T follicular helper cell (primary cell): ENCODE data around the gene SF3B4.

Experiments used
- DNase-seq: peaks from one replicate; pipeline ENCODE4 v3.0.0-alpha.2; 2020; ENCODE audit warnings: low read depth

Gene SF3B4

GRCh38 chr1:149933208-149933607 lies 5.6 kb upstream of the SF3B4 start:
- DNase-seq, result no peak

DNA sequence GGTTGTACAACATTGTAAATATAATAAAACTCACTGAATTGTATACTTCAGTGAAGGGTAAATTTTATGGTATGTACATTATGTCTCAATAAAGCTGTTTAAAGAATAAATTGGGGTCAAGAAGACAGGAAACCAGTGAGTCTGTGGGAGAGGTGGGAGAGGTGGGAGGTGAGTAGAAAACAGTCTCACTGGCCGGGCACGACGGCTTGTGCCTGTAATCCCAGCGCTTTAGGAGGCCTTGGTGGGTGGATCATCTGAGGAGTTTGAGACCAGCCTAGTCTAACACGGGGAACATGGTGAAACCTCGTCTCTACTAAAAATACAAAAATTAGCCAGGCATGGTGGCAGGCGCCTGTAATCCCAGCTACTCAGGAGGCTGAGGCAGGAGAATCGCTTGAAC lies 4.9 kb upstream of the SF3B4 start:
- no peak for DNase-seq

DNA sequence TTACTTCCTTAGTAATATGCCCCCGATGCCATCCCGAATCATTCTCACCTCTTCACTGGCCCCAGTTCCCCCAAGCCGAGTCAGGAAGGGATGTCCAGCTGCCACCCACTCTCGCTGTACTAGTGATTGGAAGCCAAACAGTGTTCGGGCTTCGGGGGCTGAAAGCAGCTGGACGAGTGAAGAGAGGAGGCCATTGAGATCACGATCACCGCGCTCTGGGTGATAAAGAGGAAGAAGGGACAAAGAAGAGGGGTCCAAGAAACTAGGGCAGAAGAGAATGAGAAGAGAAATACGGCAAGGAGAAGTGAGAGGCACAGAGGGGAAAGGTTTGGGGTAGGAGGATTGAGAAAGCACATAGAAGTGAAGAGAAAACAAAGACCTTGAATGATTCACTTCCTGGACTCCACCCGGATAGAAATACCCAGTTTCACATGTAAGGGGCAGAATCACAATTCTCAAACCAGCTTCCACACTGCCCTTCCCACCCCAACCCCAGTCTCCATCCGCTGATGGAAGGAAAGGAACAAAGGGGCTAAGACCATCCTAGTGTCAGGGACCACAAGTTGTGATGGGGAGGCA lies 3.7 kb upstream of the SF3B4 start:
- DNase-seq, result no peak

DNA sequence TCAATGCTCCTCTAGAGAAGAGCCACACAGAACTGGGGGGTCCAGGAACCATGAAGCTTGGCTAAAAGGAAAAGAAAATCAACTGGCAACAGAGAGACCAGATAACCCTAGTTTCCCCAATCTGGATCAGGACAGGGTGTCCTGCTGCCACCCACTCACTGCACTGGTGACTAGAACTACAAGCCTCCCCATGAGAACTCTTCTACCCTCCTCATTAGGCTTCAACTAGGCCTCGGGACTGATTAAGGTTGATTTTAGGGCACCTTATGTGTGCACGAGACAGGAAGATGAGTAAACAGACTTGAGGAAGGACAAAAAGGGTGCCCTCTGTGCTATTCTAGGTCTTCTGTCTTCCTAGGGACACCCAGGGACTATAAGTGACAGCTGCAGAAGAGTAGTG lies 2.3 kb upstream of the SF3B4 start:
- DNase-seq, result no peak

DNA sequence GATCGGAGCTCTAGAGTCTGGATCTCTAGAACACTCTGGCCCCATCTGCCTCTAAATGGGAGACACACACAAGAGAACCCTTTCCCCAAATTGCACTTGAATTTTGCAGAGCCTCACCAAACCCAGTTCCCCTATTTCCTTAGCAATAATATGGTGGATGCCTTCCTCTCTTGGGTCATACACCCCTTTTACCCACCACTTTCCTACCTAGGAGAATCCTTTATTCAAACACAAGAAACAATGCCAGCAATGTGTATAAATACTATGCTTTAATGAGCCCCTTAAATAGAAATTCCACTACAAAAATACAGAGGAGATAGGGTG lies 760 bp upstream of the SF3B4 start:
- DNase-seq, result no peak

DNA sequence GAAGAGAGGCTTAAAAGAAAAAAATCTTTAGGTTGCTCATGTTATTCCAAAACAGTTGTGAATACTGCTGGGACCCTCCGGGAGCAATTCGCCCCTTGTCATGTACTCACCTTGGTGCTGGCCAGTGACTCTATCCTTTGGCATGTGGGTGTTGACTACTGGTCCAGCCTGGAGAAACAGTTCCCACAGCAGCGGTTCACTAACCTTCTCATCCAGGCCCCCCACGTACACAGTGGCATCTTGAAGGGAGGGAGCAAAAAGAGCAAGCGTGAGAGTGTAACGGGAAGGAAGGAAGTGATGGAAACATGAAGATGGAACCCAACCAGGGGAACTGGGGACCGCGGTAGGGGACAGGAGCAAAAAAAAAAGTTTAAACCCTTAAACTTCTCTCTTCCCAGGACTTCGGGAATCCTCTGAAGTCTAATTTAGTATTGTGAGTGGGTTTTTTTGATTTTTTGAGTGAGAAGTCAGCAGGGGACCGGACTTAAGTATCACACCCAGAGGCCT lies 494 bp downstream of the SF3B4 start:
- DNase-seq, result no peak

- DNase-seq, result no peak
Observed at GRCh38 chr1:149926296-149926695, 1.3 kb downstream of the SF3B4 start.

DNA sequence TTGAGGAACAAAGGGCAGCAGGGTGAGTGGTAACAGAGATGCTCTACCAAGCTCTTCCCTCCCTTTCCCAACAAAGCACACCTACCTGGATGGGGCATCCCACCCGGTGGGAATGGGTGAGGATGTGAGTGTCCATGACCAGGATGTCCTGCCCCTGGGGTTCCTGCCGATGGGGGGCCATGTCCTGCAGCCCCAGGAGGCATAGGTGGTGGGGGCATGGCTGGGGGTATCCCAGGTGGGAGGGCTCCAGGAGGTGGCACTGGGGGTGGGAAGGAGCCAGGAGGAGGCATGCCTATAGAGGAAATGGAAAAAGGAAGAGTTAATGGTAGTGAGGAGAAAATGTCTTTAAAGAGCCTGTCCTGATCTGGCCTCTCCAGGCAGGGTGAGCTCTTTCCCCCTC lies 1.9 kb downstream of the SF3B4 start:
- DNase-seq, result no peak

DNA sequence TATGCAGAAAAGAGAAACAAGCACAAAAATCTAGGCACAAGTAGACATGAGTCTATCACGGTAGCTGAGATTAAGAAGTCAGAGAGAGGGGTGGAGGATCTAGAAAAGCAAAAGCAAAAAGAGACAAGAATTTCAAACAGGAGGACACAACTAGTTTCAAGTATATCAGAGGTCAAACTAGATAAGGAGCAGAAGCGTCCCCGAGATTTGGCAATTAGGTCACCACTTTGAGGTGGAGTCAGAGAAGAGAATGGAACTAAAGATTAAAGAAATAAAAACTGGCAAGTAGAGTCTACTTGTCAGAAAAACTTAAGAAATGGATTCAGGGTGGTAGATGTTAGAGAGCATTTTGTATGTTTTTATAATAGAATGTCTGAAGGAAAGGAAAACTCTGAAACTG lies 2.3 kb downstream of the SF3B4 start:
- DNase-seq, result no peak

GRCh38 chr1:149923626-149924025 lies 4.0 kb downstream of the SF3B4 start:
- no peak for DNase-seq

- peak; percentile 36 for DNase-seq
Observed at GRCh38 chr1:149917571-149918144, 9.9 kb downstream of the SF3B4 start, which contains the start of gene SV2A. Gene SV2A, minus strand, starts transcription at chr1:149917844. Its CDS starts 4,004 bp downstream, at chr1:149913840.

DNA sequence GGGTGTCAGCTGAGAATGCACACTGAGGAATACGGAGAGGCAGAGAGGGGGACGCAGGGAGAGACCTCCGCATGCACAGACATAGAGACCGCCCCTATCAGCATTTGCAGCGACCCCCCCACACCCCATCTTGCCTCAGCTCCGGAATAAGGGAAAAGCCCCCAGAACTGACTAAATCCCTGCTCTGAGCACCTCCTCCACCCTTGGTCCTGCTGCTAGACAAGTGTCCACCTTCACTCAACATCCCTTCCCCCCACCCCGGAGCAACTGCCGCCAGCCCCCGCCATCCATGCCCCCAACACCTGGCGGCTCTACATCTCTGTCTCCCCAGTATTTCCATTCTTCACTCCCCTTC lies 10.7 kb downstream of the SF3B4 start:
- DNase-seq, result no peak

- DNase-seq, result no peak
Observed at GRCh38 chr1:149916193-149916897, 11.3 kb downstream of the SF3B4 start.

DNA sequence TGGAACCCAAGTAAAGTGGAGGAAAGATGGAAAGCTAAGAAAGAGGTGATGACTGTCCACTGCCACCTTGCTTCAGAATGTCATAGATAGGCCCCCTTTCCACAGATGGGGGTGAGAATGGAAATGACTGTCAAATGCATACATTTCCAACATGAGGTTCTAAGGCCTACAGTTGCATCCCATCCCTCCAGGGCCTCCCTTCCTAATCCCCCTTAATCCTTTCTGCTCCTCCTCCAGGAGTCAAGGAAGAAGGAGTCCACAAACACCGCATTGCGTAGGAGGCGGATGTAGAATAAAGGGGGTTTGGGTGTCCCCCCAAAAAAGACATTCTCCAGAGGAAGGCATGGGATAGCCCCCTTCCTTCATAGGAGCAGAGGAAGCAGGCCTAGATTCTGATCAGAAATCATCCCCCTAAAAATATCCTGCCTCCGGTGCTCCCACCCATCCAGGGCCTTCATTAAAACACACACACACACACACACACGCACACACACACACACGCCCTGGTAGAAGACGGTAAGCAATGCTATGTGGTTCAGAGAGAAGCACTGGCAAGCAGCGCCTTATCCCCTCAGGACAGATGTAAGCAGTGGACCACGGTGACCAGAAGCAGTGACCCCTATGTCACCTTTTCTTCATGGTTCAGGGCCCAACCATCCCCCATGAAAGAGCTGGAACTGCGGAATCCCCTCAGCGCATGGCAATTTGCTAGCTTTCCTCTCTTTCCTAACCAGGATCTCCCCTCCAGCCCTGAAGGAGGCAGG lies 12.0 kb downstream of the SF3B4 start:
- no peak for DNase-seq

DNA sequence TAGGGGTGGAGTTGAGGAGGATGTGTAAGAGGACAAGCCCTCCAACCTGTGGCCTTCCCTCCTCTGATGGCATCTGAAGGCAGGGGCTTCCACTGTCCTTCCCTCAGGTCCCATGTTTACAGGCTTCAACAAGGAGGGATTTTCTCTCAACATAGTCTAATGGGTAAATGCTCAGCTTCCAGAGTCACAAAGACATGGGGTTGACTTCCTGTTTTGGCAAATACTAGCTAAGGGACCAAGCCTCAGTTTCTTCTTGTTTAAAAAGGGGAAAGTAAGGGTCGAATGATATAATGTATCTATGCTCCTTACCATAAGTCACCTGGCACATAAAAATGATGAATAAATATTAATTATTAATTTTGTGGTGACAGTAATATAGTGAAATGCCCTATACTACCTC lies 13.1 kb downstream of the SF3B4 start:
- DNase-seq, result no peak

DNA sequence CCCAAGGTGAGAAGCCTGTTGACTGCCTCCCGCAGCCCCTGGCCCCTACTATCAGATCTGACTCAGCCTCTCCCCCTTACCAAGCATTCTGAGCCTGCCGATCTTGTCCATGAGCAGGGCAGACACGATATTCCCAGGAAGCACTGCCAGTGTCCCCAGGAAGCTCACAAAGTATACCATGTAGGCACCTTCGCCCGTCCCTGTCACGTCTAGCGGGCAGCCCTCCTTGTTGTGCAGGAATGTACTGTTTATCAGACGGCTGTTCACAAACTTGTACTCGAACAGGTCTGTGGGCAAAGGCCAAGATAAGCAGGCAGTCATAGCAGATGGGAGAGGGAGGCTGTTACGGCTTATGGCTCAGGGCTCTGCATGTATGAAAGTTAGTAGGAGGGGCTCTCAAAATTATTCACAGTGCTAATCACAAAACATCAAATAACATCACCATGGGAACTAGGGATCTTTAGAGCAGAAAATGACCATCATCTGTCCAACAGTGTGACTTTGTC lies 21.0 kb downstream of the SF3B4 start:
- no peak for DNase-seq

GRCh38 chr1:149903836-149904491 lies 23.6 kb downstream of the SF3B4 start:
- no peak for DNase-seq

GRCh38 chr1:149899460-149900284 lies 27.9 kb downstream of the SF3B4 start, which contains the start of gene BOLA1:
Gene BOLA1, plus strand, starts transcription at chr1:149899568. Its CDS starts 492 bp downstream, at chr1:149900060.
- peak; percentile 72 for DNase-seq

- no peak for DNase-seq
Observed at GRCh38 chr1:149896575-149896974, 31.0 kb downstream of the SF3B4 start.

DNA sequence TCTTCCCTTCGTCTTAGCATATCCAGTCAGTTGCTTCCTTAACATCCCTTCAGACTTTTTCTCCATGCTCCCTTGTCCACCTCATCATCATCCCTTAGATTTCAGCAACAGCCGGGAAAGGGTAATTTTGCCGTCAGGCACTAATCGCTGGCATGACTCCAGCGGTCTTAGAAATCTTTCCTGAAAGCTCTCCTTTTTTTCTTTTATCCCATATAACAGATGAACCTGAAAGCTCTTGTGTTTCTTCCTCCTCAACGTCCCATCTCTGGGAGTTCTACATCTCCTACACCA lies 38.7 kb downstream of the SF3B4 start:
- DNase-seq, result no peak
